ENCODE measurements around the gene CNPY4.
"Not testable (repeated sequence)": the region's sequence is repeated elsewhere in the genome, so short reads cannot be mapped to it uniquely, and the experiment has no call there.

CNPY4 gene

GRCh38 chr7:100128637-100128963 lies 9.2 kb downstream of the CNPY4 start:
- H3K27ac ChIP-seq (ENCODE audit: low read length), result no peak overlapping the region
- H3K4me2 ChIP-seq (ENCODE audit: insufficient read depth, low read length), result peak overlapping the region; percentile 100
- H3K27me3 ChIP-seq (ENCODE audit: insufficient read depth, low read length, poor library complexity), result no peaks in the 10 kb centered on the region
- no peaks in the 10 kb centered on the region for H4K20me1 ChIP-seq (ENCODE audit: insufficient read depth, low read length)
- no peak for ATAC-seq (ENCODE audit: insufficient read depth, low read depth)
- H3K4me1 ChIP-seq (ENCODE audit: insufficient read depth, low read length), result peaks cover 45% of the 10 kb centered on the region
- no peaks in the 10 kb centered on the region for H3K9me3 ChIP-seq (ENCODE audit: insufficient read depth, low read length, severe bottlenecking)
- no peak for TF ChIP-seq CTCF (IDR thresholded peaks at IDR 0.05; ENCODE audit: borderline replicate concordance, extremely low read depth, low read length, poor library complexity, severe bottlenecking)
- TF ChIP-seq EZH2 (IDR thresholded peaks at IDR 0.05; ENCODE audit: borderline replicate concordance, low read depth, low read length, severe bottlenecking), result no peak
- peaks cover 28% of the 10 kb centered on the region for H3K79me2 ChIP-seq (ENCODE audit: insufficient read depth, low read length)
- peak overlapping the region in 1 of 2 experiments; percentile 96; a peak in 2 of 4 replicates for H3K4me3 ChIP-seq (ENCODE audit: low read depth in 1 of 2, low read length in 2 of 2)
- H3K9ac ChIP-seq (ENCODE audit: low read depth, low read length), result peak overlapping the region; percentile 92; the same call in 1 of the 2 replicates
- H3K36me3 ChIP-seq (ENCODE audit: insufficient read depth, low read length), result peaks cover 11% of the 10 kb centered on the region
- no peak for DNase-seq
- H2AFZ ChIP-seq (ENCODE audit: low read depth, low read length), result peak overlapping the region; percentile 97

- not testable (repeated sequence) for H3K27ac ChIP-seq (ENCODE audit: low read length); H3K4me2 ChIP-seq (ENCODE audit: insufficient read depth, low read length); DNase-seq
Measured at GRCh38 chr7:100130220-100130607, 10.8 kb downstream of the CNPY4 start.

GRCh38 chr7:100130608-100131453 lies 11.4 kb downstream of the CNPY4 start:
- Histone ChIP-seq H3K36me3 (ENCODE audit: insufficient read depth, low read length) (no peaks in the 10 kb centered on the region), H3K4me3 (ENCODE audit: low read depth in 1 of 2, low read length in 2 of 2) (peak overlapping the region in 1 of 2 experiments; percentile 18; a peak in 1 of 4 replicates), H2AFZ (ENCODE audit: low read depth, low read length) (peak overlapping the region; percentile 76), H3K4me1 (ENCODE audit: insufficient read depth, low read length) (peaks cover 32% of the 10 kb centered on the region), H4K20me1 (ENCODE audit: insufficient read depth, low read length) (no peaks in the 10 kb centered on the region), H3K79me2 (ENCODE audit: insufficient read depth, low read length) (peaks cover 10% of the 10 kb centered on the region), H3K9me3 (ENCODE audit: insufficient read depth, low read length, severe bottlenecking) (no peaks in the 10 kb centered on the region), H3K27me3 (ENCODE audit: insufficient read depth, low read length, poor library complexity) (no peaks in the 10 kb centered on the region), H3K9ac (ENCODE audit: low read depth, low read length) (peak overlapping the region; percentile 18), H3K4me2 (ENCODE audit: insufficient read depth, low read length) (peak overlapping the region; percentile 54), H3K27ac (ENCODE audit: low read length) (no peak overlapping the region)
- ATAC-seq (ENCODE audit: insufficient read depth, low read depth) (peak; percentile 32; the same call in 2 of the 3 replicates), DNase-seq (peak; percentile 88)
- TF ChIP-seq EZH2 (IDR thresholded peaks at IDR 0.05; ENCODE audit: borderline replicate concordance, low read depth, low read length, severe bottlenecking) (no peak), CTCF (IDR thresholded peaks at IDR 0.05; ENCODE audit: borderline replicate concordance, extremely low read depth, low read length, poor library complexity, severe bottlenecking) (peak; percentile 90)

More at GRCh38 chr7:100130220-100130607, 10.8 kb downstream of the CNPY4 start:
- H3K4me3 ChIP-seq (ENCODE audit: low read depth in 1 of 2, low read length in 2 of 2); H2AFZ ChIP-seq (ENCODE audit: low read depth, low read length); H3K36me3 ChIP-seq (ENCODE audit: insufficient read depth, low read length); H3K9me3 ChIP-seq (ENCODE audit: insufficient read depth, low read length, severe bottlenecking); H3K9ac ChIP-seq (ENCODE audit: low read depth, low read length); H3K27me3 ChIP-seq (ENCODE audit: insufficient read depth, low read length, poor library complexity); H4K20me1 ChIP-seq (ENCODE audit: insufficient read depth, low read length); ATAC-seq (ENCODE audit: insufficient read depth, low read depth): not testable (repeated sequence)
- H3K4me1 ChIP-seq (ENCODE audit: insufficient read depth, low read length), result peaks cover 38% of the 10 kb centered on the region
- peaks cover 16% of the 10 kb centered on the region for H3K79me2 ChIP-seq (ENCODE audit: insufficient read depth, low read length)

- Histone ChIP-seq H2AFZ (ENCODE audit: low read depth, low read length) (no peak overlapping the region), H3K4me3 (ENCODE audit: low read depth in 1 of 2, low read length in 2 of 2) (no peak overlapping the region), H3K4me1 (ENCODE audit: insufficient read depth, low read length) (peaks cover 26% of the 10 kb centered on the region), H3K36me3 (ENCODE audit: insufficient read depth, low read length) (no peaks in the 10 kb centered on the region), H3K79me2 (ENCODE audit: insufficient read depth, low read length) (peaks cover 2% of the 10 kb centered on the region; the same call in 1 of the 2 replicates), H3K9me3 (ENCODE audit: insufficient read depth, low read length, severe bottlenecking) (no peaks in the 10 kb centered on the region), H4K20me1 (ENCODE audit: insufficient read depth, low read length) (no peaks in the 10 kb centered on the region), H3K27me3 (ENCODE audit: insufficient read depth, low read length, poor library complexity) (no peaks in the 10 kb centered on the region), H3K9ac (ENCODE audit: low read depth, low read length) (no peak overlapping the region), H3K27ac (ENCODE audit: low read length) (no peak overlapping the region), H3K4me2 (ENCODE audit: insufficient read depth, low read length) (no peak overlapping the region)
- ATAC-seq (ENCODE audit: insufficient read depth, low read depth) (no peak), DNase-seq (no peak)
- TF ChIP-seq EZH2 (IDR thresholded peaks at IDR 0.05; ENCODE audit: borderline replicate concordance, low read depth, low read length, severe bottlenecking) (no peak), CTCF (IDR thresholded peaks at IDR 0.05; ENCODE audit: borderline replicate concordance, extremely low read depth, low read length, poor library complexity, severe bottlenecking) (no peak)
Measured at GRCh38 chr7:100132126-100132525, 12.7 kb downstream of the CNPY4 start.

Measured in DND-41 (cell line).